Stimulated activated naive CD4-positive, alpha-beta T cell treated with Interleukin-2 at 50 U/mL for 16 hours (primary cell): ENCODE results near the gene SLC51A.
"Not testable (repeated sequence)": the region's sequence is repeated elsewhere in the genome, so short reads cannot be mapped to it uniquely, and the experiment has no call there.

ENCODE experiments used
- DNase-seq: peaks from one replicate; lab custom pipeline; 2025; lab: John Stamatoyannopoulos, UW

Gene SLC51A

DNA sequence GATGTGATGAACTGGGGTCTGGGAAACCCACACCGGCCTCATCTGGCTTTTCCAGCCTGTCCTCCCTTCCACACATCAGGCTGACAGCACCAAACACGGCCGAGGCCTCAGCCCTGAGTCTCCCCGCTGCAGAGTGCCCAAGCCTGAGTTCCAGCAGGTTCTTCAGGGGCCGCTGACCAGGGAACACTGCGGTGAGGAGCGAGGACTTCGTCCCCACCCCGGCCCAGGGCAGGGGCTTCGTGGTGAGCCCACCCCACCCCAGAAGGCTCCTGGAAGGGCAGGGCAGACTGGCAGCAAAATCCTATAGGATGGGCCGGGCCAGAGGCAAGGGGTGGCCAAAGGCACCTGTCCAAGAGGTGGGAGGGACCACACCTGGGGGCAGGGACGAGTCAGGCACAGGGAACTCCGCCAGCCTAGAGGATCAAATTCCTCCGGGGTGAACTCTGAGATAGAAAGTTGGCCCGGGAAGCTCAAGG, at the start of gene SLC51A:
SLC51A (plus strand) TSS at position 446 of the 476 bp plus-strand sequence. CDS start 179 bp downstream, outside the sequence.
- DNase-seq: no peak

DNA sequence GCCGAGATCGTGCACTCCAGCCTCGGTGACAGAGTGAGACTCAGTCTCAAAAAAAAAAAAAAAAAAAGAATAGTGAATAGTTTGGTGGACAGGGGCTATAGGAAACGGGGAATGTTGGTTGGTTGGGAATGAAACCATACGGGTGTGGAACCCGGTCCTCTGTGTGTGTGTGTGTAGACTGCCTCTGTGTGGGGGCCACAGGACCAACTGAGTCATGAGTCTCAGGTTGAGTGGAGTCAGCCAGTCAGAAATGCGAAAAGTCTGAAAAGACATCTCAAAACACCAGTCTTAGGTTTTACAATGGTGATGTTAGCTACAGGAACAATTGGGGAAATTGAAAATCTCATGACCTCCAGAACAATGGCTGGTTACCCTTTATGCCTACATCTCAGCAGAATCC, 49.6 kb upstream of the SLC51A start:
- DNase-seq: peak; percentile 8

- no peak for DNase-seq
These were observed 47.4 kb upstream of the SLC51A start for GRCh38 chr3:196168808-196169391.

- no peak for DNase-seq
These were observed 46.5 kb upstream of the SLC51A start for GRCh38 chr3:196169836-196170240.

- not testable (repeated sequence) for DNase-seq
These were observed 46.0 kb upstream of the SLC51A start for GRCh38 chr3:196170296-196170695.

- DNase-seq: no peak
These were observed 41.7 kb upstream of the SLC51A start for GRCh38 chr3:196174652-196175051.

DNA sequence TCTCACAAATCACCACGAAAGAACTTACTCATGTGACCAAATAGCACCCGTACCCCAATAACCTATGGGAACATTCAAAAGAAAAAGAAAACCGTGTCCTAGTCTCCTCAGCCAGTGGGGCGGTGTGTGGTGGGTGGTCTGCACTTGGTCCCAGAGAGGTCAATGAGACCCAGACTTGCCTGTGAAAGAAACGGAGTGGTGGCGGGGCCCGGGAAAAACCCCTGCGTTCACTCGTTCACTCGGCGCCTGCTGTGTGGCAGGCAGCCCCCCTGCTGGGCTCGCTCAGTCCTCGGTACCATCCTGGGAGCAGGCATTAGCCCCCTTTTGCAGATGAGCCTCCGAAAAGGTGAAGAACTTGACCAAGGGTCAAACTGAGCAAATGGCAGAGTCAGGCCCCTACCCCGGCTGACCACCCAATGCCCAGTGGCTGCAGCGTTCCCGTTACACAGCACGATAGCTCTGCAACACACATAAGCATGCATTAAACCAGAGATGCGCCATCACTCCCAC, 41.2 kb upstream of the SLC51A start:
- DNase-seq: no peak

DNA sequence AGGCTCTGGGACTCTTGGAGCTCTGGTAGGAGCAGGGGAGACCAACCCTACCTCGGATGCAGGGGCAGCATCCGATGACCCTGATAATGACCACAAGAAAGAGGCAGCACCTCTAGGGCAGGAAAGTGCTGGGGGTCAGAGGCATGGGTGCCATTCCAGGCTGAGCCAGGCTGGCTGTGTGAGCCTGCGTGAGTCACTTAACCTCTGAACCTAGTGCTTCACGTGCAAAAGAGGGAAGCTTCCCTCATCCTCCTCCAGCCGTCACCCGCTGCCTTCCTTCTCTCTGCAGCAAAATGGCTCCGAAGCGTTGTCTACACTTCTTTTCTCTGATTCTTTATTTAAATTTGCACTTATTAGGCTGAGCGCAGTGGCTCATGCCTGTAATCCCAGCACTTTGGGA, 40.6 kb upstream of the SLC51A start:
- DNase-seq: no peak

DNA sequence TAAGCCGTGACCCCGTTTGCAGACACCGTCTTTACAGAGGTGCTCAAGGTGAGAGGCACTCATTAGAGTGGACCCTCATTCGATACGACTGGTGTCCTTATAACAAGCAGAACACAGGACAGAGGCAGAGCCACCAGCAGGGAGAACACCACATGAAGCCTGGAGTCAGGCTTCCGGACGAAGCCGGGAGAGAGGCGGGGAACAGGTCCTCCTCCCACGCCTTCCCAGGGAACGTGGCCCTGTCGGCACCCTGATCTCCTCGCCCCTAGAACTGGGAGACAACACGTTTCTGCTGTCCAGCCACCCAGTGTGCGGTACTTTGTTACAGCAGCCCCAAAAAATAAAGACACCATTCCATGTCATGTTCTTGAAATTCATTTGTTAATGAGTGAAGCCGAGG, 38.8 kb upstream of the SLC51A start:
- DNase-seq: no peak

GRCh38 chr3:196177967-196178366, 38.4 kb upstream of the SLC51A start:
- DNase-seq: no peak

GRCh38 chr3:196178993-196179379, 37.3 kb upstream of the SLC51A start:
- no peak for DNase-seq

- DNase-seq: peak; percentile 86
These were observed 36.7 kb upstream of the SLC51A start for GRCh38 chr3:196179380-196180308.

- DNase-seq: no peak
These were observed 36.0 kb upstream of the SLC51A start for GRCh38 chr3:196180346-196180745.

- DNase-seq: no peak
These were observed 35.2 kb upstream of the SLC51A start for GRCh38 chr3:196181127-196181546.

DNA sequence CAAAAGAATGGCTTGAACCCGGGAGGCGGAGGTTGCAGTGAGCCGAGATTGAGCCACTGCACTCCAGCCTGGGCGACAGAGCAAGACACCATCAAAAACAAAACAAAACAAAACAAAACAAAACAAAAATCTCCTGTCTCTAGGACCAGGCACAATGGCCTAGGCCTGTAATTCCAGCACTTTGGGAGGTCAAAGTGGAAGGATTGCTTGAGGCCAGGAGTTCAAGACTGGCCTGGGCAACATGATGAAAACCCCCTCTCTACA, 32.2 kb upstream of the SLC51A start:
- DNase-seq: not testable (repeated sequence)

- no peak for DNase-seq
These were observed 31.5 kb upstream of the SLC51A start for GRCh38 chr3:196184881-196185280.

DNA sequence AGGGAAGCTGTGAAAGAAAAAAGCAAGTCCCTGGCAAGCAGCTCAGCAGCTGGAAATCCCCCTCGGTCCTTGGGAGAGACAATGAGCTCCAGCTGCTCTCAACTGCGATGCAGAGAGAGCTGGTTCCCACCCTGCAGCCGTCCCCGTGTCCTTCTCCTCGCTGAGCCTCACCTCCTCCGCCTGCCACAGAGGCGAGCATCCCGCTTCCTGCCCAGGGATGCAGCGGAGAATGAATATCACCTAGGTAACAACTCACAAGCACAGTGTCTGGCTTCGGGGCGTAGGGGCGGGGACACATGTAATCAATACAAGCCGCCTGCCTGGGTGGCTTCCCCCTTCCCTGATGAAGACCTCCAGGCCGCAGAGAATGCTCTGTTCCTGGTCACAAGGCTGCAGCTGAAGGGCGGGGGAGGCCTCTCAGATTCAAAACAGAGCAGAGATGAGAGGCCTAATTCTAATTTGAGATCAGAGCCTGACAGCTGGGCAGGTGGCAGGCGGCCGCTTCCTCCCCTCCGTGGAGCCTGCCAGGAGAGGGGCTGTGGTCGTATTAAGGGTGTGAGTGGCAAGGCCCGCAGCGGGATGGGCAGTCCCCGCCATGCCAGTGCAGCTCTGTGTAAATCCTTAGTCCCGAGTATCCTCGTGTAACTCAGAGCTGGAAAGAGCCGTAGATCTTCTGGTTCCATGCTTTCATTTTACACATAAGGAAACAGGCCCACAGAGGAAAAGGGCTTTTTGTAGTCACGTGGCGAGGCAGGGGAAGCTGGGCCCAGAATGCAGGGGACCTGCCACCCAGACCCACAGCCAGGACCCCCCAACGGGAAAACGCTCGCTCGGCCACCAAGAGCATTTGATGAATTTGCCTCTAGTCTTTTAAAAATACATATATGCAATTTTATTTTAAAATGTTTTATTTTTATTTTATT, 29.4 kb upstream of the SLC51A start:
- peak; percentile 31 for DNase-seq

DNA sequence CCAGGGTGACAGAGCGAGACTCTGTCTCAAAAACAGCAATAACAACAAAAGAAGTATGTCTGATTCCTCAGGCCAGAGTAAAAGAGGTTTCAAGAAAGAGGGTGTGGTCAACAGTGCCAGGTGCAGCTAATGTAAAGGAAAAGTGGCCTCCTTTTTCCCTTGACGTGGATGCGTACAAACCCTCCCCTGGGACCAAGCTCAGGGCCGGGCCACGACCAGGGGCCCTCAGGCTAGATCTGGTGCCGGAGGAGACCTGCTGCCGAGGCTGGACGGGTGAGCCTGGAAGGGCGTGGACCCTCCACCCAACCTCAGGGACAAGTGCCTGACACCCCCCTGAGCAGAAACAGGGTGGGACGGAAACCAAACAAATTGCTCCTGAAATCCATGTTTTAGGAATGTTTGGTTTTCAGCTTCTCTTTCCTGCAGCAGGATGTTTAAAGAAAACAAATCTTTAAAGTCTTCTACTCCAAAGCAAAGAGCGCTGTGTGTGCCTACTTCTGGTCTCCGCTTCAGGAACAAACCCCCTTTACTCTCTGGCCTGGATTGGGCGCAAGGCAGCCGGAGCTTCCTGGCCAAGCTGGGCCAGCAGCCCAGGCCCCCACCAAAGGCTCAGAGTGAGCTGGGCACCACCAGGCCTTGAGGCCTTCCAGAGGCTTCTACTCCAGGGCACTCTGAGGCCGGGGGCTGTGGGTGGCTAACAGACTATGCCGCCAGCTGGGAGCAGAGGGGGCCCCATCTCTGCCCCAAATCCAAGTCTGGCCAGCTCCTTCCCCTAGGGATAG, 26.6 kb upstream of the SLC51A start:
- no peak for DNase-seq

GRCh38 chr3:196192036-196192523, 24.3 kb upstream of the SLC51A start:
- DNase-seq: peak; percentile 45

GRCh38 chr3:196192524-196193051, 23.7 kb upstream of the SLC51A start:
- peak; percentile 21 for DNase-seq
